ENCODE data around the gene EMD. TPM values are rescaled to one million over a fixed set of nuclear protein-coding genes. Genes with fewer than 3 reads are reported as not detected.

EMD gene
- total RNA-seq, 1 donor from 2014 or later, result 55.6 TPM

DNA sequence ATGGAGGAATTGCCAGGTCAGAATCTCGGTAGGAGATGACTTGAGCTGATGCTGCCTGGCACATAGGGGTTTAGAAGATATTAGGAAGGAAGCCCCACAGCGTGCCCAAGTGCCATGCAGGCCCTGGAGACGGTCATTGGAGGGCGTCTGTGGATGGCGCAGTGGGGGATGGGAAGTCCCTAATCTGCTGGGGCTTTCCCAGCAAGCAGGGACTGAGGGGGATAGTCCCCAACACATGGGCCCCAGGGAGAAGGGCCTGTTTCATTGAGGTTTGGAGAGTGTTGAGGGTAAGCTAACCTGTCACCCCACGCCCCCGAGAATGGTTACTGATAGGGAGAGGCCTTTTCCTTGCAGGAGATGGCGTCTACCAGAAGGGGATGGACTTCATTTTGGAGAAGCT, 40.1 kb downstream of the EMD start:
- no peak overlapping the region for H3K4me3 ChIP-seq
- peaks cover 10% of the 10 kb centered on the region for H3K4me1 ChIP-seq
- intact Hi-C loops (cut with micrococcal nuclease), result no loop called here
- H3K36me3 ChIP-seq, result no peaks in the 10 kb centered on the region
- no peaks in the 10 kb centered on the region for H3K27me3 ChIP-seq (ENCODE audit: low read depth)
- no peak for DNase-seq
- no peaks in the 10 kb centered on the region for H3K9me3 ChIP-seq (replicated peaks)
- TF ChIP-seq, protein P1, sequence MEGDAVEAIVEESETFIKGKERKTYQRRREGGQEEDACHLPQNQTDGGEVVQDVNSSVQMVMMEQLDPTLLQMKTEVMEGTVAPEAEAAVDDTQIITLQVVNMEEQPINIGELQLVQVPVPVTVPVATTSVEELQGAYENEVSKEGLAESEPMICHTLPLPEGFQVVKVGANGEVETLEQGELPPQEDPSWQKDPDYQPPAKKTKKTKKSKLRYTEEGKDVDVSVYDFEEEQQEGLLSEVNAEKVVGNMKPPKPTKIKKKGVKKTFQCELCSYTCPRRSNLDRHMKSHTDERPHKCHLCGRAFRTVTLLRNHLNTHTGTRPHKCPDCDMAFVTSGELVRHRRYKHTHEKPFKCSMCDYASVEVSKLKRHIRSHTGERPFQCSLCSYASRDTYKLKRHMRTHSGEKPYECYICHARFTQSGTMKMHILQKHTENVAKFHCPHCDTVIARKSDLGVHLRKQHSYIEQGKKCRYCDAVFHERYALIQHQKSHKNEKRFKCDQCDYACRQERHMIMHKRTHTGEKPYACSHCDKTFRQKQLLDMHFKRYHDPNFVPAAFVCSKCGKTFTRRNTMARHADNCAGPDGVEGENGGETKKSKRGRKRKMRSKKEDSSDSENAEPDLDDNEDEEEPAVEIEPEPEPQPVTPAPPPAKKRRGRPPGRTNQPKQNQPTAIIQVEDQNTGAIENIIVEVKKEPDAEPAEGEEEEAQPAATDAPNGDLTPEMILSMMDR (IDR thresholded peaks at IDR 0.05; ENCODE audit: borderline replicate concordance), result no peak
- peak overlapping the region; percentile 84 for H3K27ac ChIP-seq (replicated peaks)

DNA sequence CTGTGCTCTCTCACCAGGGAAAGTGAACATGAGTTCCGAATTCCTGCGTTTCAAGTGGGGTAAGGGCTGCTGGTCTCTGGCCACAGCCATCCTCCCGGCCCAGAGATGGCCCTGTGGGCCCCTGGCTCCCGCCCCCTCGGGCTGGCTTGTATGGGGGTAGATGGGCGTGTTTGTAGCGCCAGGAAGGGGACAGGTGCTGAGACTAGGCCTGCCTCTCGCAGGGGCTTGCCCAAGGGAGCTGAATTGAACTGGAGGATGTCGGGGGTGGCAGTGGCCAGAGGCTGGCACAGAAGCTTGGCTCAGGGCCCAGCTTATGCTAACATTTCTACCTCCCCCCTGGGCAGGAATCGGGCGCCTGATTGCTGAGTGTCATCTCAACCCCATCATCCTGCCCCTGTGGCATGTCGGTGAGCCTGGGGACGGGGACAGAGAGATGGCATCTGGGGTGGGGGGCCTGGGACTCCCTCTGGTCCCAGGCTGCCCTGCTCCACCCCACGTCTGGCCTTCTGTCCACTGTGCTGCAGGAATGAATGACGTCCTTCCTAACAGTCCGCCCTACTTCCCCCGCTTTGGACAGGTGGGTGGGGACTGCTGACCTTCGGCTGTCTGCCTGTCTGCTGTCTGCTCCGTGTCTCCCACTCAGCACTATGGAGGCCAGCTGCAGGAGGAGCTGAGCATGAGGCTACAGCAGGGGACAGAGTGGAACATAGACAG, 40.8 kb downstream of the EMD start:
- Histone ChIP-seq H3K4me1 (peaks cover 10% of the 10 kb centered on the region), H3K9me3 (replicated peaks) (no peaks in the 10 kb centered on the region), H3K27ac (replicated peaks) (peak overlapping the region; percentile 84), H3K36me3 (no peaks in the 10 kb centered on the region), H3K4me3 (peak overlapping the region; percentile 60), H3K27me3 (ENCODE audit: low read depth) (no peaks in the 10 kb centered on the region)
- peak; percentile 46 for DNase-seq
- intact Hi-C loops (cut with micrococcal nuclease), result no loop called here
- TF ChIP-seq, protein P1 (IDR thresholded peaks at IDR 0.05; ENCODE audit: borderline replicate concordance), result no peak

DNA sequence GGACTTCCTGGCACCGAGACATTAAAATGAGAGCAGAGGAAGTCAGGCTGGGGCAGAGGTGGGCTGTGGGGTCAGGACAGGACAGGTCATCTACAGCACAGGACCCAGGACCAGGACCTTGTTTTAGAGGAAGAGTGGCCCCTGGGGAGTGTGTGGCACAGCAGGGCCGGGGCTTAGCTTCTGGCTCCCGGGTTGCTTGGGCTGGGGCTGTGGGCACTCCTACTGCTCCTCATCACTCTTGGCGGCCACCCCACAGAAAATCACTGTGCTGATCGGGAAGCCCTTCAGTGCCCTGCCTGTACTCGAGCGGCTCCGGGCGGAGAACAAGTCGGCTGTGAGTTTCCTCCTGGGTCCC, 41.3 kb downstream of the EMD start:
- Histone ChIP-seq H3K36me3 (no peaks in the 10 kb centered on the region), H3K4me3 (peak overlapping the region; percentile 60), H3K27ac (replicated peaks) (peak overlapping the region; percentile 84), H3K9me3 (replicated peaks) (no peaks in the 10 kb centered on the region), H3K4me1 (peaks cover 10% of the 10 kb centered on the region), H3K27me3 (ENCODE audit: low read depth) (no peaks in the 10 kb centered on the region)
- TF ChIP-seq, protein P1 (IDR thresholded peaks at IDR 0.05; ENCODE audit: borderline replicate concordance), result no peak
- intact Hi-C loops (cut with micrococcal nuclease), result no loop called here
- DNase-seq, result no peak

DNA sequence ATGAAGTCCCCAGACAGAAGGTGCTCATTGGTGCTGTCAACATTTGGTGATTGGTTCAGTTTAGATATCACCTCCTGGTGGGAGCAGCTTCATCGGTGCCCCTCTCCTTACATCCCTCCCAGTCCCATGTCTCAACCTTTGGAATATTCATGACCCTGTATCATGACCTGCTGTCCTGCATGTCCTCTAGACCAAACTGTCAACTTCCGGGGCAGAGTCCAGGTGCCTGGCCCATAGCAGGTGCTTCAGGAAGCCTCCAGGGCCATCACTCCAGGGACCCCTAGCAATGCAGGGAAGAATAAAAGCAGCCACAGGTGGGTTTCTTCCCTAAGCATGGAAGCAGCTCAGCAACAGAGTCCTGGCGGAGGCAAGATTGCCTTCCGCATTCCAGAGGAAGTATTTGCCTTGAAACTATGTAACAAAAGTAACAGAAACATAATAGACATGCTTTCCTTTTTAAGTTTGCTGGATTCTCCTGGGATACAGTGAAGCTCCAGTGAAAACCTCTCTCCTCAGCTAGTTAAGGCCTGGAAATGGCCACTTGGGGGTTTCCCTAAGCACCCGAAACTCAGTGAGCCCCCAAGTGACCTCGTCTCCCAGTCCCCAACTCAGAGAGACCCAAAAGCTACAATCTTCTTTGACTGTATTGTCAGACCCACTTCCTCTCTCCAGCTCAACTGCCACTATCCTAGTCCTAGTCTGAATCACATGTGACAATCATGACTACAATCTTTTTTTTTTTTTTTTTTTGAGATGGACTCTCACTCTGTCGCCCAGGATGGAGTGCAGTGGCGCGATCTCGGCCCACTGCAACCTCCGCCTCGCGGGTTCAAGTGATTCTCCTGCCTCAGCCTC, 48.0 kb downstream of the EMD start:
- H3K4me1 ChIP-seq, result peaks cover 31% of the 10 kb centered on the region
- no peaks in the 10 kb centered on the region for H3K27me3 ChIP-seq (ENCODE audit: low read depth)
- H3K36me3 ChIP-seq, result peaks cover 6% of the 10 kb centered on the region
- TF ChIP-seq, protein P1 (IDR thresholded peaks at IDR 0.05; ENCODE audit: borderline replicate concordance), result no peak
- H3K9me3 ChIP-seq (replicated peaks), result no peaks in the 10 kb centered on the region
- DNase-seq, result no peak
- H3K4me3 ChIP-seq, result peak overlapping the region; percentile 83
- intact Hi-C loops (cut with micrococcal nuclease), result no loop called here
- peak overlapping the region; percentile 90 for H3K27ac ChIP-seq (replicated peaks)

DNA sequence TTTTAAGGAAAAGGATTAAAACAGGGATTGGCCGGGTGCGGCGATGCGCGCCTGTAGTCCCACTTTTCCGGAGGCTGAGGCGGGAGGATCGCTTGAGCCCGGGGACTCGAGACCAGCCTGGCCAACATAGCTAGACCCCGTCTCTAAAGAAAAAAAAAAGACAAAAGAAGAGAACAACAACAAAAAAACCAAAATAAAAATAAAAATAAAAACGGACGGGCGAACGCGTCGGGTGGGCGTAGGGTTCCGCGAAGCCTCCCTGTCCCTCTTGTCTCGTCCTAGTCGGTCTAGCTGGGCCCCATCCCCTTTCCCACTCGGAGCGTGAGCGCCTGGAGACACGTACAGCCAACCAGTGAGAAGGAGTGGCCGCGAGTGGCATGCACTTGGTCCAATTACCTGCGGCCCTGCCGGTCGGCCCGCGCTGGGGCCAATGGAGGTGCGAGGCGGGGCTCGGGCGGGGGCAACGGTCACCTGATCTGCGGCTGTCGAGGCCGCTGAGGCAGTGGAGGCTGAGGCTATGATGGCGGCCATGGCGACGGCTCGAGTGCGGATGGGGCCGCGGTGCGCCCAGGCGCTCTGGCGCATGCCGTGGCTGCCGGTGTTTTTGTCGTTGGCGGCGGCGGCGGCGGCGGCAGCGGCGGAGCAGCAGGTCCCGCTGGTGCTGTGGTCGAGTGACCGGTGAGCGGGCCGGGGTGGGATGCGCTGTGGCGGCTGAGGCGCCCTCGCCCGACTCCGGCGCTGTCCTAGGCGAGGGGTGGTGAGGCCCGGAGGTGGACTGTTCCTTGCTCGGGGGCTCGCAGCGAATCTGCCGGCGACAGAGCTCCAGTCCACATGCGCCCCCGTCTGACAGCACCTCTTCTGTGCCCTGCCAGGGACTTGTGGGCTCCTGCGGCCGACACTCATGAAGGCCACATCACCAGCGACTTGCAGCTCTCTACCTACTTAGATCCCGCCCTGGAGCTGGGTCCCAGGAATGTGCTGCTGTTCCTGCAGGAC, 49.4 kb downstream of the EMD start, which contains the start of gene ATP6AP1:
ATP6AP1 (plus strand) TSS at position 502 of the 996 bp plus-strand sequence; CDS start at position 518, 16 bp downstream.
- Histone ChIP-seq H3K4me3 (peak within 1 kb of the TSS; percentile 83), H3K9me3 (replicated peaks) (no peaks in the 10 kb centered on the region), H3K27me3 (ENCODE audit: low read depth) (no peaks in the 10 kb centered on the region), H3K27ac (replicated peaks) (peak within 1 kb of the TSS; percentile 90), H3K4me1 (peaks cover 31% of the 10 kb centered on the region), H3K36me3 (peaks cover 17% of the 10 kb centered on the region)
- intact Hi-C loops (cut with micrococcal nuclease), result no loop called here
- TF ChIP-seq, protein P1 (IDR thresholded peaks at IDR 0.05; ENCODE audit: borderline replicate concordance), result no peak
- peak; percentile 94 for DNase-seq
